OCI-LY3 (cell line): ENCODE data around the gene RLIM.

Experiments
- H2AFZ ChIP-seq: fragments of 200-600, 300-600 bp; shearing (Covaris generic); 2 replicates; pipeline ENCODE4 v1.6.0; 2014; ENCODE audit warnings: antibody characterized with exemption, low read depth, low read length
- H3K27ac ChIP-seq: fragments of 200-600, 300-600 bp; sonication (generic); 2 replicates; pipeline ENCODE4 v1.5.1; 2014; ENCODE audit warnings: mild to moderate bottlenecking, low read length, moderate library complexity, mixed read lengths
- H3K27me3 ChIP-seq: fragments of 200-600, 300-600 bp; sonication (generic); 2 replicates; pipeline ENCODE4 v1.6.1; 2014; ENCODE audit warnings: low read depth, low read length, mixed read lengths
- H3K36me3 ChIP-seq: fragments of 200-600, 300-600 bp; sonication (generic); replicated peaks from 2 replicates; pipeline ENCODE3; 2014; ENCODE audit warnings: low read depth, low read length, mixed read lengths
- H3K4me1 ChIP-seq: fragments of 300-600, 200-600 bp; sonication (generic); 2 replicates; pipeline ENCODE4 v1.6.1; 2014; ENCODE audit warnings: low read length, mixed read lengths
- H3K4me2 ChIP-seq: fragments of 200-600, 300-600 bp; sonication (generic); 2 replicates; pipeline ENCODE4 v1.6.1; 2014; ENCODE audit warnings: low read length, mixed read lengths
- H3K4me3 ChIP-seq: fragments of 300-600, 200-600 bp; sonication (generic); 2 replicates; pipeline ENCODE4 v1.5.1; 2014; ENCODE audit warnings: antibody characterized with exemption, mild to moderate bottlenecking, low read length, moderate library complexity
- H3K79me2 ChIP-seq: fragments of 300-600, 200-600 bp; shearing (Covaris generic); 2 replicates; pipeline ENCODE4 v1.6.1; 2014; ENCODE audit warnings: mild to moderate bottlenecking, low read length, mixed read lengths
- H3K9ac ChIP-seq: fragments of 300-600, 200-600 bp; shearing (Covaris generic); 2 replicates; pipeline ENCODE4 v1.6.0; 2014; ENCODE audit warnings: mild to moderate bottlenecking, low read length, moderate library complexity
- H3K9me3 ChIP-seq: fragments of 200-600, 300-600 bp; shearing (Covaris generic); 2 replicates; pipeline ENCODE4 v1.6.1; 2014; ENCODE audit warnings: low read length, mixed read lengths; ENCODE audit not compliant: insufficient read depth
- H4K20me1 ChIP-seq: fragments of 200-600, 300-600 bp; sonication (generic); 2 replicates; pipeline ENCODE4 v1.6.1; 2016; ENCODE audit warnings: low read length, mixed read lengths; ENCODE audit not compliant: insufficient read depth
- CTCF ChIP-seq: fragments of 200-600, 300-600 bp; sonication (generic); IDR thresholded peaks from 2 replicates; pipeline ENCODE4 v1.5.1; 2014; ENCODE audit warnings: antibody characterized with exemption, low read length, low read depth
- EZH2phosphoT487 ChIP-seq: fragments of 200-600 bp; shearing (Covaris generic); IDR thresholded peaks from 2 replicates; pipeline ENCODE4 v1.6.1; 2018; ENCODE audit warnings: antibody characterized with exemption, mixed run types, low read depth

The RLIM gene

GRCh38 chrX:74546984-74547383, 67.4 kb downstream of the RLIM start:
- Histone ChIP-seq H3K9ac (no peak overlapping the region), H3K4me2 (no peak overlapping the region), H3K9me3 (no peaks in the 10 kb centered on the region), H3K4me1 (peaks cover 8% of the 10 kb centered on the region), H3K36me3 (no peaks in the 10 kb centered on the region), H3K4me3 (no peak overlapping the region), H3K27me3 (no peaks in the 10 kb centered on the region), H3K27ac (no peak overlapping the region), H2AFZ (no peak overlapping the region), H3K79me2 (no peaks in the 10 kb centered on the region), H4K20me1 (no peaks in the 10 kb centered on the region)
- no peak for TF ChIP-seq CTCF
- no peak for TF ChIP-seq EZH2phosphoT487

DNA sequence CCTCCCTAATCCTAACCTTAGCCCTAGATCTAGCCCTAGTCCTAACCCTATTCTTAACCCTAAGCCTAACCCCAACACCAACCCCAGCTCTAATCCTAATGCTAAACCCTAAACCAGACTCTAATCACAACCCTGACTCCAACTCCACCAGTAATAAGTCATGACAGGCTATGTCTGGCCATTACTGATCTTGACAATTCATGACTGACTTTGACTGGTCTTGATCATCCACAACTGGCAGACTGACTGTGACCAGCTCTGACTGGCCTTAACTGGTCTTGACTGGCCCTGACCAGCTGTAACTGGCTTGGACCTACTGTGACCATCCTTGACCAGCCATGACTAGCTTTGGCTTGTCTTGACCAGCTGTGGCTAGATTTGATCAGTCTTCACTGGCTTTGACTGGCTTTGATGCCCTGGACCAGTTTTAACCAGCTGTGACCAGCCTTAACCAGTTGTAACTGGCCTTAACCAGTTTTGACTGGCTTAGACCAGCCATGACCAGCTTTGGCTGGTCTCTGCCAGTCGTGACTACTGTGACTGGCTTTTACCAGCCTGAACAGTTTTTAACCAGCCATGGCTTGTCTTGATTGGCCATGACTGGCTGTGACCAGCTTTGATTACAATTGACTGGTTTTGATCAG, 68.4 kb downstream of the RLIM start:
- Histone ChIP-seq H3K4me1 (peaks cover 8% of the 10 kb centered on the region), H3K4me2 (no peak overlapping the region), H4K20me1 (no peaks in the 10 kb centered on the region), H3K27ac (no peak overlapping the region), H3K4me3 (no peak overlapping the region), H3K9ac (no peak overlapping the region), H2AFZ (no peak overlapping the region), H3K79me2 (no peaks in the 10 kb centered on the region), H3K9me3 (no peaks in the 10 kb centered on the region), H3K27me3 (no peaks in the 10 kb centered on the region), H3K36me3 (no peaks in the 10 kb centered on the region)
- TF ChIP-seq EZH2phosphoT487 (no peak), CTCF (no peak)

GRCh38 chrX:74540635-74541249, 73.7 kb downstream of the RLIM start:
- TF ChIP-seq CTCF, result no peak
- Histone ChIP-seq H3K27me3 (no peaks in the 10 kb centered on the region), H3K79me2 (no peaks in the 10 kb centered on the region), H3K4me2 (no peak overlapping the region), H3K4me1 (no peaks in the 10 kb centered on the region), H3K4me3 (no peak overlapping the region), H2AFZ (no peak overlapping the region), H4K20me1 (no peaks in the 10 kb centered on the region), H3K27ac (no peak overlapping the region), H3K9ac (no peak overlapping the region), H3K36me3 (no peaks in the 10 kb centered on the region), H3K9me3 (no peaks in the 10 kb centered on the region)

- Histone ChIP-seq H3K4me1 (peaks cover 17% of the 10 kb centered on the region), H3K9ac (no peak overlapping the region), H3K79me2 (no peaks in the 10 kb centered on the region), H3K36me3 (no peaks in the 10 kb centered on the region), H3K27me3 (no peaks in the 10 kb centered on the region), H3K9me3 (no peaks in the 10 kb centered on the region), H4K20me1 (no peaks in the 10 kb centered on the region), H3K4me3 (no peak overlapping the region), H2AFZ (no peak overlapping the region), H3K4me2 (no peak overlapping the region), H3K27ac (no peak overlapping the region)
- no peak for TF ChIP-seq EZH2phosphoT487
- TF ChIP-seq CTCF, result no peak
Measured at GRCh38 chrX:74536832-74537371, 77.5 kb downstream of the RLIM start.
